NCI-H510A (cell line): ENCODE results near the gene TRDN.
"Not testable (repeated sequence)": the region's sequence is repeated elsewhere in the genome, so short reads cannot be mapped to it uniquely, and the experiment has no call there.

ENCODE experiments used
- DNase-seq: peaks from one replicate; lab custom pipeline; 2025; lab: John Stamatoyannopoulos, UW

TRDN gene

GRCh38 chr6:123632641-123633040, 4.1 kb downstream of the TRDN start:
- no peak for DNase-seq

- DNase-seq: no peak
These were observed 7.3 kb downstream of the TRDN start for GRCh38 chr6:123629258-123629941.

- no peak for DNase-seq
These were observed 11.1 kb downstream of the TRDN start for GRCh38 chr6:123625696-123626095.

GRCh38 chr6:123622780-123623179, 14.0 kb downstream of the TRDN start:
- no peak for DNase-seq

- no peak for DNase-seq
These were observed 17.6 kb downstream of the TRDN start for GRCh38 chr6:123619156-123619555.

GRCh38 chr6:123616942-123617341, 19.8 kb downstream of the TRDN start:
- no peak for DNase-seq

GRCh38 chr6:123616016-123616415, 20.7 kb downstream of the TRDN start:
- DNase-seq: no peak

- no peak for DNase-seq
These were observed 26.0 kb downstream of the TRDN start for GRCh38 chr6:123610779-123611178.

GRCh38 chr6:123604067-123604466, 32.7 kb downstream of the TRDN start:
- DNase-seq: no peak

GRCh38 chr6:123598011-123598410, 38.7 kb downstream of the TRDN start:
- no peak for DNase-seq

- no peak for DNase-seq
These were observed 42.0 kb downstream of the TRDN start for GRCh38 chr6:123594776-123595175.

GRCh38 chr6:123592426-123592825, 44.3 kb downstream of the TRDN start:
- no peak for DNase-seq

- no peak for DNase-seq
These were observed 46.8 kb downstream of the TRDN start for GRCh38 chr6:123589973-123590372.

- no peak for DNase-seq
These were observed 47.4 kb downstream of the TRDN start for GRCh38 chr6:123589317-123589716.

- DNase-seq: no peak
These were observed 48.2 kb downstream of the TRDN start for GRCh38 chr6:123588546-123588895.

- no peak for DNase-seq
These were observed 48.8 kb downstream of the TRDN start for GRCh38 chr6:123587838-123588545.

- DNase-seq: not testable (repeated sequence)
These were observed 49.3 kb downstream of the TRDN start for GRCh38 chr6:123587407-123587806.

GRCh38 chr6:123580331-123580730, 56.4 kb downstream of the TRDN start:
- no peak for DNase-seq

GRCh38 chr6:123575188-123575587, 61.6 kb downstream of the TRDN start:
- DNase-seq: no peak

GRCh38 chr6:123570813-123571684, 65.7 kb downstream of the TRDN start:
- no peak for DNase-seq

GRCh38 chr6:123569575-123569974, 67.2 kb downstream of the TRDN start:
- DNase-seq: no peak

- no peak for DNase-seq
These were observed 71.2 kb downstream of the TRDN start for GRCh38 chr6:123565529-123565928.

GRCh38 chr6:123564361-123564760, 72.4 kb downstream of the TRDN start:
- no peak for DNase-seq
